ENCODE data around the gene SPIN2B. TPM values are rescaled to one million over a fixed set of nuclear protein-coding genes. Genes with fewer than 3 reads are reported as not detected.
"Not testable (repeated sequence)": the region's sequence is repeated elsewhere in the genome, so short reads cannot be mapped to it uniquely, and the experiment has no call there.

The SPIN2B gene
- polyA plus RNA-seq, 1 of the 3 experiments (the other 2 are of a cell fraction): 16.9 TPM

GRCh38 chrX:57104406-57104805, 16.9 kb downstream of the SPIN2B start:
- no peak for TF ChIP-seq ELF1 (IDR thresholded peaks at IDR 0.05)
- peak; percentile 8; the same call in 1 of the 2 replicates for TF ChIP-seq RAD21 (IDR thresholded peaks at IDR 0.05; ENCODE audit: low read length)
- TF ChIP-seq CTCF (IDR thresholded peaks at IDR 0.05): no peak; the same call in 1 of the 2 replicates
- WGBS (ENCODE audit: low lambda C conversion rate): 48% methylated on average over 4 of the region's 4 CpGs
- ChIA-PET CTCF (interaction anchor here (1.4 kb wide), 1 partner anchor 126 kb away, joined by 3 read pairs; no protein-coding TSS in a partner anchor), POLR2A (no interaction called here)
- Histone ChIP-seq H3K9ac (no peak overlapping the region), H3K9me3 (no peaks in the 10 kb centered on the region), H3K36me3 (replicated peaks in 1 of 2; ENCODE audit: control insufficient read depth in 1 of 2, insufficient read depth in 2 of 2, low read length in 1 of 2) (no peaks in the 10 kb centered on the region), H2AFZ (ENCODE audit: low read depth) (no peak overlapping the region), H3K4me2 (no peak overlapping the region), H3K27me3 (ENCODE audit: insufficient read depth) (no peaks in the 10 kb centered on the region), H3K4me3 (ENCODE audit: low read depth in 2 of 2, low read length in 1 of 2) (no peak overlapping the region), H4K20me1 (ENCODE audit: insufficient read depth) (no peaks in the 10 kb centered on the region), H3F3A (replicated peaks; ENCODE audit: insufficient read depth) (no peaks in the 10 kb centered on the region), H3K79me2 (ENCODE audit: insufficient read depth) (no peaks in the 10 kb centered on the region), H3K9me2 (no peaks in the 10 kb centered on the region), H3K4me1 (ENCODE audit: control insufficient read depth in 1 of 2, insufficient read depth in 2 of 2, low read depth in 1 of 2, low read length in 1 of 2) (no peaks in the 10 kb centered on the region), H3K27ac (ENCODE audit: low read depth in 2 of 2, low read length in 1 of 2) (no peak overlapping the region)
- DNase-seq: no peak

- ChIA-PET POLR2A (no interaction called here), CTCF (no interaction called here)
- Histone ChIP-seq H3K79me2 (ENCODE audit: insufficient read depth) (no peaks in the 10 kb centered on the region), H3K27ac (ENCODE audit: low read depth in 2 of 2, low read length in 1 of 2) (no peak overlapping the region), H3K27me3 (ENCODE audit: insufficient read depth) (no peaks in the 10 kb centered on the region), H3K9ac (no peak overlapping the region), H3K9me2 (no peaks in the 10 kb centered on the region), H4K20me1 (ENCODE audit: insufficient read depth) (no peaks in the 10 kb centered on the region), H2AFZ (ENCODE audit: low read depth) (no peak overlapping the region), H3K4me3 (ENCODE audit: low read depth in 2 of 2, low read length in 1 of 2) (no peak overlapping the region), H3F3A (replicated peaks; ENCODE audit: insufficient read depth) (no peaks in the 10 kb centered on the region), H3K36me3 (replicated peaks in 1 of 2; ENCODE audit: control insufficient read depth in 1 of 2, insufficient read depth in 2 of 2, low read length in 1 of 2) (no peaks in the 10 kb centered on the region), H3K4me1 (ENCODE audit: control insufficient read depth in 1 of 2, insufficient read depth in 2 of 2, low read depth in 1 of 2, low read length in 1 of 2) (no peaks in the 10 kb centered on the region), H3K4me2 (no peak overlapping the region), H3K9me3 (no peaks in the 10 kb centered on the region)
- 36% methylated on average over 3 of the region's 3 CpGs for WGBS (ENCODE audit: low lambda C conversion rate)
- no peak for TF ChIP-seq PBX3 (IDR thresholded peaks at IDR 0.05)
- TF ChIP-seq GABPA (IDR thresholded peaks at IDR 0.05; ENCODE audit: low read depth): no peak
- TF ChIP-seq FOSL2 (IDR thresholded peaks at IDR 0.05; ENCODE audit: borderline replicate concordance, low read depth): no peak
- TF ChIP-seq NFIC (IDR thresholded peaks at IDR 0.05; ENCODE audit: borderline replicate concordance): no peak
- no peak for TF ChIP-seq TAF1 (IDR thresholded peaks at IDR 0.05; ENCODE audit: borderline replicate concordance, low read depth, low read length)
- DNase-seq: no peak
Observed at GRCh38 chrX:57103489-57103888, 17.9 kb downstream of the SPIN2B start.

DNA sequence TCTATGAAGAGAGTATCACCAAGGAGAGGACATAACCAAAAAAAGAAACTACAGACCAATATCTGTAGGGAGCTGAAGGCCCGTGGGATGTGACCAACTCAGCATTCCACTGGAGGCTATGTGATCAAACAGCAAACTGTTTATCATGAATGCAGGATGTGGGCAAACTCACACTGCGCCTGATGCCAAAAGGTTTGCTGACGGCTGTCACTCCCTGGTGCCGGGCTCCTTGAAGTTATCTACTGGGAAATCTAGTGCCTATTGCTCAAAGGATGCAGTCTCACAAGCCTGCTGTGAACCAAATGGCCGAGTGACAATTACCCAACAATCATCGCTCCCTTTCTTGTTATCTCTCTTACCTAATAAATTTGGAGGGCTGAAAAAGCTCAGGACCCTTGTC, 18.4 kb downstream of the SPIN2B start:
- H3K79me2 ChIP-seq (ENCODE audit: insufficient read depth); H3K4me3 ChIP-seq (ENCODE audit: low read depth in 2 of 2, low read length in 1 of 2); H3K9ac ChIP-seq; POLR2A ChIA-PET; CTCF ChIA-PET; H4K20me1 ChIP-seq (ENCODE audit: insufficient read depth); H3K27ac ChIP-seq (ENCODE audit: low read depth in 2 of 2, low read length in 1 of 2); H2AFZ ChIP-seq (ENCODE audit: low read depth); H3F3A ChIP-seq (replicated peaks; ENCODE audit: insufficient read depth); H3K9me2 ChIP-seq; H3K4me2 ChIP-seq; DNase-seq; H3K36me3 ChIP-seq (replicated peaks in 1 of 2; ENCODE audit: control insufficient read depth in 1 of 2, insufficient read depth in 2 of 2, low read length in 1 of 2); H3K4me1 ChIP-seq (ENCODE audit: control insufficient read depth in 1 of 2, insufficient read depth in 2 of 2, low read depth in 1 of 2, low read length in 1 of 2); H3K9me3 ChIP-seq; H3K27me3 ChIP-seq (ENCODE audit: insufficient read depth): not testable (repeated sequence)
- 31% methylated on average over 5 of the region's 6 CpGs for WGBS (ENCODE audit: low lambda C conversion rate)
